Upper lobe of left lung (tissue), 4 donors: ENCODE measurements around the gene EREG.

Experiments
- CTCF ChIP-seq, 6 experiments: fragments of 450-650 bp in 4 of 6; fragments of 200-600 bp in 2 of 6; sonication (generic) in 2 of 6; IDR thresholded peaks; one replicate each; pipeline ENCODE4 v1.5.1; 2016 to 2019; ENCODE audit warnings: antibody characterized with exemption in 6 of 6
- POLR2A ChIP-seq, 4 donors: fragments of 450-650 bp; IDR thresholded peaks; one replicate each; pipeline ENCODE4 v1.5.1; 2016 to 2017; ENCODE audit warnings: antibody characterized with exemption in 4 of 4, mild to moderate bottlenecking in 2 of 4

DNA sequence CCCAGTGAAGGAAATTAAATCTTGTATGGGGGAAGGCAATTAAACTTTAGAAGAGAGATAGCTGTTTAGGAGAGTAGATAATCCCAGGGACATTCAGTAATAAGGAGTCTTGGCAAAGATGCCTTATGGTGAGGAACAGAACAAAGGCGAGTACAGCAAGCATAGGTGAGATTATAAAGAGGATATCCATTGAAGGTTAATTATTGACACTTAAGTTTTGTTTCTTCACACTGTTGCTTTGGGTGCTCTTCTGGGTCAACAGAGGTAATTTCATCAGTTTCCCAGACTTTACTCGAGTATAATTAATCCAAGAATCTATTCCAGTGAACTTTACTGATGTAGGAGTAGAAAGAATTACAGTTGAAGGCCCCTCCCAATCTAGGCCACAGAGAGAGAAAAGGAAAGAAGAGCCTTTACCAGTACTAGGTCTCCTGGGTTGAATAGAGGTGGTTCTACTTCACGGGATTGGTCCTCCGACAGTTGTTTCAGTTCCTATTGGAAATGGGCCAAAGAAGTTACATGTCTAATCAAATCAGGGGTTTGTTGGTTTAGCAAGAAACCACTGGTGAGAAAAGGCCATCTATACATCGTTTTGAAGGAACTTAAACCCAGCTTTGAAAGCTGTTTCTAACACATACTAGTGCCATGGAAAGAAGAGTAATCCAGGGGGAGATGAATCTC is 29.5 kb upstream of the EREG start:
- no peak for TF ChIP-seq CTCF (IDR thresholded peaks at IDR 0.05)
- no peak for TF ChIP-seq POLR2A (IDR thresholded peaks at IDR 0.05)
